Smooth muscle cell (in vitro differentiated cells): Measurements from ENCODE around the gene TMEM242. TPM values are rescaled to one million over a fixed set of nuclear protein-coding genes. Genes with fewer than 3 reads are reported as not detected.

Experiments used
- DNase-seq: peaks from one replicate; lab custom pipeline; 2025; ENCODE audit not compliant: unreplicated experiment; lab: John Stamatoyannopoulos, UW
- H2AFZ ChIP-seq: fragments of 200-600 bp; sonication (generic); 2 replicates; pipeline ENCODE4 v1.6.0; 2016; ENCODE audit warnings: antibody characterized with exemption, low read depth, mild to moderate bottlenecking
- H3F3A ChIP-seq: fragments of 200-600 bp; sonication (generic); 2 replicates; pipeline ENCODE4 v1.6.0; 2017; ENCODE audit warnings: antibody characterized with exemption, low read depth
- H3K27ac ChIP-seq: fragments of 200-600 bp; sonication (generic); 2 replicates; pipeline ENCODE4 v1.5.1; 2016; ENCODE audit warnings: low read depth, mild to moderate bottlenecking
- H3K27me3 ChIP-seq: fragments of 200-600 bp; sonication (generic); 2 replicates; pipeline ENCODE4 v1.6.1; 2016; ENCODE audit warnings: low read depth, mild to moderate bottlenecking
- H3K36me3 ChIP-seq: fragments of 200-600 bp; sonication (generic); 2 replicates; pipeline ENCODE4 v1.5.1; 2016; ENCODE audit warnings: low read depth
- H3K4me1 ChIP-seq: fragments of 200-600 bp; sonication (generic); 2 replicates; pipeline ENCODE4 v1.5.1; 2016; ENCODE audit warnings: low read depth
- H3K4me2 ChIP-seq: fragments of 200-600 bp; sonication (generic); 2 replicates; pipeline ENCODE4 v1.6.0; 2016; ENCODE audit warnings: mild to moderate bottlenecking
- H3K4me3 ChIP-seq: fragments of 200-600 bp; sonication (generic); 2 replicates; pipeline ENCODE4 v1.5.1; 2016; ENCODE audit warnings: mild to moderate bottlenecking
- H3K79me2 ChIP-seq: fragments of 200-600 bp; sonication (generic); 2 replicates; pipeline ENCODE4 v1.6.0; 2016; ENCODE audit warnings: low read depth, mild to moderate bottlenecking
- H3K9ac ChIP-seq: fragments of 200-600 bp; sonication (generic); 2 replicates; pipeline ENCODE4 v1.6.0; 2016; ENCODE audit warnings: low read depth
- H3K9me3 ChIP-seq: fragments of 200-600 bp; sonication (generic); replicated peaks from 2 replicates; pipeline ENCODE4 v1.5.1; 2016; ENCODE audit warnings: low read depth
- H4K20me1 ChIP-seq: fragments of 200-600 bp; sonication (generic); 2 replicates; pipeline ENCODE4 v1.6.0; 2016; ENCODE audit warnings: low read depth
- CTCF ChIP-seq: fragments of 200-600 bp; sonication (generic); IDR thresholded peaks from 2 replicates; pipeline ENCODE4 v1.5.1; 2017; ENCODE audit warnings: borderline replicate concordance, mild to moderate bottlenecking, antibody characterized with exemption; ENCODE audit not compliant: insufficient read depth, poor library complexity, severe bottlenecking
- WGBS: methylation state at CpG from one replicate; pipeline ENCODE4 v1.1.7; 2016; ENCODE audit warnings: low lambda C conversion rate; 5-methylcytosine and 5-hydroxymethylcytosine counted together
- polyA plus RNA-seq: library from polyadenylated mRNA; unstranded; fragments of >200 nt; fragmentation: Nextera tagmentation; extraction: Ambion mirVana; gene quantifications from 2 replicates; pipeline ENCODE4 v1.2.1, GENCODE V29; 2016
- total RNA-seq: library from RNA; depleted of rRNA; stranded (reverse); fragments of >200 nt; gene quantifications from 2 replicates; pipeline ENCODE4 v1.2.3, GENCODE V29; 2014

Gene TMEM242
- total and polyA plus RNA-seq, 2 experiments from 2014 or later = 7.0 to 13.3 TPM

GRCh38 chr6:157261606-157262005, 61.7 kb downstream of the TMEM242 start:
- H3K9me3 ChIP-seq = no peaks in the 10 kb centered on the region
- H3K9ac ChIP-seq = no peak overlapping the region
- no peaks in the 10 kb centered on the region for H3F3A ChIP-seq
- WGBS = 98% methylated on average over 9 of the region's 9 CpGs
- no peaks in the 10 kb centered on the region for H3K36me3 ChIP-seq
- H4K20me1 ChIP-seq = no peaks in the 10 kb centered on the region
- TF ChIP-seq CTCF = no peak
- no peak overlapping the region for H3K27ac ChIP-seq
- no peaks in the 10 kb centered on the region for H3K4me1 ChIP-seq
- H3K79me2 ChIP-seq = no peaks in the 10 kb centered on the region
- no peak for DNase-seq
- H3K4me2 ChIP-seq = no peak overlapping the region
- no peak overlapping the region for H3K4me3 ChIP-seq
- no peak overlapping the region for H2AFZ ChIP-seq
- no peaks in the 10 kb centered on the region for H3K27me3 ChIP-seq

- no peaks in the 10 kb centered on the region for H3K27me3 ChIP-seq
- no peaks in the 10 kb centered on the region for H3K9me3 ChIP-seq
- H3K36me3 ChIP-seq = no peaks in the 10 kb centered on the region
- WGBS = 89% methylated on average over 16 of the region's 16 CpGs
- H3K4me2 ChIP-seq = no peak overlapping the region
- H4K20me1 ChIP-seq = no peaks in the 10 kb centered on the region
- no peaks in the 10 kb centered on the region for H3K79me2 ChIP-seq
- no peak overlapping the region for H2AFZ ChIP-seq
- H3K4me1 ChIP-seq = no peaks in the 10 kb centered on the region
- DNase-seq = no peak
- H3F3A ChIP-seq = no peaks in the 10 kb centered on the region
- no peak for TF ChIP-seq CTCF
- no peak overlapping the region for H3K27ac ChIP-seq
- H3K9ac ChIP-seq = no peak overlapping the region
- H3K4me3 ChIP-seq = no peak overlapping the region
Observed at GRCh38 chr6:157260735-157261410, 62.4 kb downstream of the TMEM242 start.

- DNase-seq = no peak
- Histone ChIP-seq H3K27ac (no peak overlapping the region), H3K4me2 (no peak overlapping the region), H3K36me3 (no peaks in the 10 kb centered on the region), H3F3A (no peaks in the 10 kb centered on the region), H3K4me1 (no peaks in the 10 kb centered on the region), H2AFZ (no peak overlapping the region), H3K4me3 (no peak overlapping the region), H4K20me1 (no peaks in the 10 kb centered on the region), H3K27me3 (no peaks in the 10 kb centered on the region), H3K9ac (no peak overlapping the region), H3K9me3 (no peaks in the 10 kb centered on the region), H3K79me2 (no peaks in the 10 kb centered on the region)
- 96% methylated on average over 9 of the region's 9 CpGs for WGBS
- no peak for TF ChIP-seq CTCF
Observed at GRCh38 chr6:157259443-157259842, 63.9 kb downstream of the TMEM242 start.

- H3K27me3 ChIP-seq = no peaks in the 10 kb centered on the region
- H3K79me2 ChIP-seq = no peaks in the 10 kb centered on the region
- no peak overlapping the region for H3K4me2 ChIP-seq
- H3K9me3 ChIP-seq = no peaks in the 10 kb centered on the region
- H3K27ac ChIP-seq = no peak overlapping the region
- TF ChIP-seq CTCF = no peak
- H3K4me3 ChIP-seq = no peak overlapping the region
- H4K20me1 ChIP-seq = no peaks in the 10 kb centered on the region
- no peaks in the 10 kb centered on the region for H3F3A ChIP-seq
- no peak overlapping the region for H3K9ac ChIP-seq
- WGBS = 94% methylated on average over 11 of the region's 11 CpGs
- no peak for DNase-seq
- H2AFZ ChIP-seq = no peak overlapping the region
- H3K4me1 ChIP-seq = no peaks in the 10 kb centered on the region
- no peaks in the 10 kb centered on the region for H3K36me3 ChIP-seq
Observed at GRCh38 chr6:157258878-157259277, 64.4 kb downstream of the TMEM242 start.
